Liver (tissue), 9 donors: Measurements from ENCODE around the gene PCDH1. TPM values are rescaled to one million over a fixed set of nuclear protein-coding genes. Genes with fewer than 3 reads are reported as not detected.

Source experiments
- DNase-seq: peaks from one replicate; pipeline ENCODE4 v3.0.0-alpha.2; 2017; ENCODE audit warnings: low spot score
- H3K27ac ChIP-seq, 2 donors: one replicate each; pipeline ENCODE4 v1.7.0; 2013; ENCODE audit warnings: inconsistent platforms in 2 of 2, low read length in 2 of 2, control low read depth in 1 of 2, low read depth in 1 of 2, mild to moderate bottlenecking in 1 of 2
- H3K27me3 ChIP-seq, 4 donors: one replicate each; pipeline versions ENCODE4 v1.6.1 to v1.7.0; 2013; ENCODE audit warnings: low read length in 3 of 4, inconsistent platforms in 1 of 4, mild to moderate bottlenecking in 1 of 4, moderate library complexity in 1 of 4; ENCODE audit not compliant: control insufficient read depth in 4 of 4, insufficient read depth in 4 of 4
- H3K36me3 ChIP-seq, 4 donors: one replicate each; pipeline versions ENCODE4 v1.6.1 to v1.7.0; 2013; ENCODE audit warnings: low read length in 3 of 4, mild to moderate bottlenecking in 3 of 4, low read depth in 1 of 4, moderate library complexity in 1 of 4; ENCODE audit not compliant: control insufficient read depth in 4 of 4, insufficient read depth in 3 of 4
- H3K4me1 ChIP-seq, 4 donors: one replicate each; pipeline versions ENCODE4 v1.6.1 to v1.7.0; 2013; ENCODE audit warnings: low read length in 3 of 4, mild to moderate bottlenecking in 3 of 4, moderate library complexity in 1 of 4; ENCODE audit not compliant: control insufficient read depth in 4 of 4, insufficient read depth in 4 of 4
- H3K4me3 ChIP-seq, 3 donors: one replicate each; pipeline versions ENCODE4 v1.6.1 to v1.7.0; 2013; ENCODE audit warnings: low read length in 3 of 3, control low read depth in 1 of 3, low read depth in 1 of 3, mild to moderate bottlenecking in 1 of 3
- H3K9ac ChIP-seq, 2 donors: one replicate each; pipeline ENCODE4 v1.7.0; 2013; ENCODE audit warnings: low read length in 2 of 2, mild to moderate bottlenecking in 2 of 2, moderate library complexity in 2 of 2, control low read depth in 1 of 2, low read depth in 1 of 2
- H3K9me3 ChIP-seq, 4 donors: one replicate each; pipeline versions ENCODE4 v1.6.1 to v1.7.0; 2013; ENCODE audit warnings: low read length in 3 of 4; ENCODE audit not compliant: control insufficient read depth in 4 of 4
- FOXA2 ChIP-seq: IDR thresholded peaks from 2 replicates; pipeline ENCODE4 v1.6.1; 2016; ENCODE audit warnings: antibody characterized with exemption
- SP1 ChIP-seq: IDR thresholded peaks from 2 replicates; pipeline ENCODE4 v1.6.1; 2018; ENCODE audit warnings: antibody characterized with exemption, mild to moderate bottlenecking
- TAF1 ChIP-seq: conservative IDR thresholded peaks from 2 replicates; pipeline ENCODE4 v1.6.1; 2016; ENCODE audit warnings: antibody characterized with exemption, mild to moderate bottlenecking
- WGBS: extraction: QIAGEN DNeasy Blood & Tissue Kit; methylation state at CpG from one replicate; pipeline ENCODE4 v1.1.7; 2013; 5-methylcytosine and 5-hydroxymethylcytosine counted together
- polyA plus RNA-seq, 2 donors: library from polyadenylated mRNA; stranded (reverse) in 1 of 2; unstranded in 1 of 2; fragments of 200-250 nt in 1 of 2; fragments of >200 nt in 1 of 2; fragmentation: Nextera tagmentation in 1 of 2; extraction: Ambion mirVana in 1 of 2; gene quantifications; one replicate each; pipeline versions ENCODE4 v1.2.1 to v1.2.3, GENCODE V29; 2013 to 2015
- total RNA-seq, 2 donors: library from RNA; depleted of rRNA; stranded (reverse); fragments of >200 nt; gene quantifications; one replicate each; pipeline ENCODE4 v1.2.3, GENCODE V29; 2014
- TF ChIP-seq, protein P1 (sequence below): IDR thresholded peaks from 2 replicates; pipeline ENCODE4 v1.6.1; 2016; ENCODE audit warnings: antibody characterized with exemption
- donor health status: healthy.
- donor health status: healthy.
- donor health status: healthy.
- donor health status: healthy.
- donor health status: healthy.

Gene PCDH1
- total and polyA plus RNA-seq, 4 donors = 9.3 to 52.8 (median 15.0) TPM

DNA sequence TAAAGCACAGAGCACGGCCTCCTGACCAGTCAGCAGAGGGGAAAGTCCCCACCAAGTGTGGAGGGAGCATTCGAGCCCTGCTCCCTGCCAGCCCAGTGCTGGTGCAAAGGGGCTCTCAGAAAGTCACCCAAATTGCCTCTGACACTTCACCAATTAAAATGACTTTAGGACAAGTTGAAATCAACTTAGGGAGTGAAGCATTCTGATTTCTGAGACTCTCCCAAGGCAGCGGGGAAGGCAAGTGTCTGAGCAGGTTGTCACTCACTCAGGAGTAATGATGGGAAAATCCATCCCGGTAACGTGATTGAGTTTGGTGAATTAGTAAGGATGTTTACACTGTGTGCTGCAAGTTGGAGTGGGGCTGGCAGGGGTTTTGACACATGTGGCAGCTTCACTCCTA is 73.7 kb downstream of the PCDH1 start:
- Histone ChIP-seq H3K4me3 (no peak overlapping the region), H3K27me3 (no peaks in the 10 kb centered on the region), H3K9me3 (no peaks in the 10 kb centered on the region), H3K27ac (no peak overlapping the region), H3K4me1 (no peaks in the 10 kb centered on the region), H3K36me3 (no peaks in the 10 kb centered on the region), H3K9ac (no peak overlapping the region)
- TF ChIP-seq TAF1 = no peak
- TF ChIP-seq, protein P1, sequence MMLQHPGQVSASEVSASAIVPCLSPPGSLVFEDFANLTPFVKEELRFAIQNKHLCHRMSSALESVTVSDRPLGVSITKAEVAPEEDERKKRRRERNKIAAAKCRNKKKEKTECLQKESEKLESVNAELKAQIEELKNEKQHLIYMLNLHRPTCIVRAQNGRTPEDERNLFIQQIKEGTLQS = no peak
- no peak for TF ChIP-seq SP1
- no peak for TF ChIP-seq FOXA2
- 63% methylated on average over 5 of the region's 5 CpGs for WGBS
- DNase-seq = no peak

Other genes with a start within 250 kb of the PCDH1 start
- 10 to 100 TPM; 42.3 to 45.3 TPM for gene HDAC3, start 241.6 kb downstream of the PCDH1 start, total RNA-seq
- gene HDAC3, start 241.6 kb downstream of the PCDH1 start, polyA plus RNA-seq = 10 to 100 TPM; 20.1 to 28.0 TPM
- 1 to 10 TPM in 1 of 2 donors, under 1 TPM in 1; 0.47 to 1.3 TPM for gene RELL2, start 241.4 kb downstream of the PCDH1 start, total RNA-seq
- gene RELL2, start 241.4 kb downstream of the PCDH1 start, polyA plus RNA-seq = 1 to 10 TPM in 1 of 2 donors, under 1 TPM in 1; 0.61 to 1.2 TPM
- 1 to 10 TPM; 2.4 to 6.4 TPM for gene FCHSD1, start 227.0 kb downstream of the PCDH1 start, total RNA-seq
- gene FCHSD1, start 227.0 kb downstream of the PCDH1 start, polyA plus RNA-seq = 1 to 10 TPM; 1.3 to 2.1 TPM
- gene ARAP3, start 196.2 kb downstream of the PCDH1 start, total RNA-seq = 1 to 10 TPM; 1.9 to 4.7 TPM
- 1 to 10 TPM; 1.6 to 2.3 TPM for gene ARAP3, start 196.2 kb downstream of the PCDH1 start, polyA plus RNA-seq
- 10 to 100 TPM; 33.6 to 49.0 TPM for gene DELE1, start 45.5 kb upstream of the PCDH1 start, total RNA-seq
- gene DELE1, start 45.5 kb upstream of the PCDH1 start, polyA plus RNA-seq = 10 to 100 TPM; 23.2 to 47.1 TPM
- 1 to 10 TPM; 4.8 to 4.9 TPM for gene PCDH12, start 79.8 kb upstream of the PCDH1 start, total RNA-seq
- gene PCDH12, start 79.8 kb upstream of the PCDH1 start, polyA plus RNA-seq = 1 to 10 TPM in 1 of 2 donors, under 1 TPM in 1; 0.74 to 2.7 TPM
- gene RNF14, start 90.7 kb upstream of the PCDH1 start, total RNA-seq = 10 to 100 TPM; 35.5 to 50.6 TPM
- gene RNF14, start 90.7 kb upstream of the PCDH1 start, polyA plus RNA-seq = 10 to 100 TPM; 22.9 to 29.5 TPM
- 10 to 100 TPM; 11.5 to 15.0 TPM for gene GNPDA1, start 134.6 kb upstream of the PCDH1 start, total RNA-seq
- 1 to 10 TPM; 8.0 to 9.5 TPM for gene GNPDA1, start 134.6 kb upstream of the PCDH1 start, polyA plus RNA-seq
- gene NDFIP1, start 230.4 kb upstream of the PCDH1 start, total RNA-seq = 10 to 100 TPM; 50.2 to 68.1 TPM
- gene NDFIP1, start 230.4 kb upstream of the PCDH1 start, polyA plus RNA-seq = 10 to 100 TPM; 43.5 to 63.9 TPM